LNCaP clone FGC (cell line): Measurements from ENCODE around the gene PLEKHO2.

Source experiments
- DNase-seq: peaks from one replicate; pipeline ENCODE4 v3.0.0-alpha.2; 2011; ENCODE audit warnings: low read depth
- H3K4me3 ChIP-seq: 2 replicates; pipeline ENCODE4 v1.5.1; 2011; ENCODE audit warnings: mild to moderate bottlenecking, low read depth, low read length, control low read depth
- CTCF ChIP-seq: IDR thresholded peaks from 2 replicates; pipeline ENCODE4 v1.5.1; 2012; ENCODE audit warnings: mild to moderate bottlenecking; ENCODE audit not compliant: control insufficient read depth, insufficient read depth; ENCODE audit errors: extremely low read depth

Gene PLEKHO2

GRCh38 chr15:64806509-64806908 is 35.2 kb upstream of the PLEKHO2 start:
- no peak for TF ChIP-seq CTCF
- H3K4me3 ChIP-seq = no peak overlapping the region
- DNase-seq = no peak

- no peak for DNase-seq
- no peak for TF ChIP-seq CTCF
- no peak overlapping the region for H3K4me3 ChIP-seq
Measured at GRCh38 chr15:64807051-64807749, 34.5 kb upstream of the PLEKHO2 start.

- TF ChIP-seq CTCF = no peak
- DNase-seq = no peak
- H3K4me3 ChIP-seq = no peak overlapping the region
Measured at GRCh38 chr15:64807751-64808222, 33.9 kb upstream of the PLEKHO2 start.

- no peak for DNase-seq
- no peak for TF ChIP-seq CTCF
- no peak overlapping the region for H3K4me3 ChIP-seq
Measured at GRCh38 chr15:64808785-64809453, 32.8 kb upstream of the PLEKHO2 start.

GRCh38 chr15:64809649-64810496 is 31.8 kb upstream of the PLEKHO2 start:
- TF ChIP-seq CTCF = peak; percentile 91

GRCh38 chr15:64810497-64811326 is 31.0 kb upstream of the PLEKHO2 start:
- H3K4me3 ChIP-seq = no peak overlapping the region
- no peak for TF ChIP-seq CTCF
- no peak for DNase-seq

More at GRCh38 chr15:64809649-64810496, 31.8 kb upstream of the PLEKHO2 start:
- H3K4me3 ChIP-seq = no peak overlapping the region
- DNase-seq = no peak
